GM21576 (cell line): ENCODE measurements around the gene FAN1.

Experiments used
- ATAC-seq: cut with Tn5 transposase; IDR thresholded peaks from one replicate; pipeline ENCODE4 v1.9.1; 2021; ENCODE audit warnings: mild to moderate bottlenecking, moderate library complexity; ENCODE audit not compliant: unreplicated experiment

FAN1 gene

DNA sequence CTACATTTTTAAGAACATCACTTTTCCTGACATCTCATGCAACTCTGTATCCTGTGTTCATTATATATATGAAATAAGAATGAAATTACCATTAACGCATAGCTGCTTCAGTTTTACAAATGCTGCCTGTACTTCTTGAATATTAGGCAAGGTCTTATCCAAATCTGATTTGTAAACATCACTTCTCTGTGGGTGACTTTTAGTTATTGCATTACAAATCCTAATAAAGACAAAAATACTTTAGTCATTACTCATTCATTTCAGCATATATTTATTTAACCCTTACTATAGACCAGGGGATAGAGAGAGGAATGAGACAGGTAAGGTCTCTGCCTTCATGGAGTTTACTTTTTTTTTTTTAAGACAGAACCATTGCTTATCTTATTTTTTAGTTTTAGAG lies 51.0 kb downstream of the FAN1 start:
- ATAC-seq, result no peak

DNA sequence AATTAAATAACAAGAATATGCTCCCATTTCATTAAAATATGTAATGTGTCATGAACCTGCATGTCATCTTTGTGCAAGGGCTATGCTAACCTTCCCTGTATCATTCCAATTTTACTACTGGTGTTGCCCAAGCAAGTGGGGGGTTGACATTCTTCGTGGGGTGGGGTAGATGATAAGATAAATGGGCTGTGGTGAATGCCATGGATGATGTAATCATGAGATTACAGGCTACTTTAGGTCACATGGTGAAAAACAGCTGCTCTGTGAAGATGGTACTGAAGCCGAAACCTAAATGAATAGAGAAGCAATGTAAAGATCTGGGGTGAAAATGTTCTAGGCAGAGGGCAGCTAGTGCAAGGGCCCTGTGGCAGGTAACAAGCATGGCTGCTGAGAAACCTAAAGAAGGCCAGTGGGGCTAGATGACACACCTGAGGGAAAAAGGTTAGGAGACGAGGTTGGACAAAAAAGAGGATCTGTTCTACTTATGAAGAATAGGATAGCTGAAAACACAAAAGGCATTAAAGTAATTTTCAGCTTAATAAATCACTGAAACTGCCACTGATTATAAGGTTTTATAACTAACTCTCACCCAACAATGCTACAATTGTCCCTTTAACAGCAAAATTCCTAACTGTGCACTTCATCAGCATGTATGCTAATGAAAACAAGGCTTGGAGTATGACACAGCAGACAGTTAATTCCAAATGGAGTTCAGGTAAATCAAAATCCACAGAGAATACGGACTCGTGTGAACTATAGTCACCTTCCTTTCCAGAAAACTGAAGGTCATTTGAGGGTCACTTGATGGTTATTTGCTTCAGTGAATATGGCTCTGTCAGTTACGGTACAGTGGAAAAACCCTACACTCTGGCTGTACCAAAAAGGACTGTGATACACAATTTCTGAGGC lies 52.8 kb downstream of the FAN1 start:
- no peak for ATAC-seq

DNA sequence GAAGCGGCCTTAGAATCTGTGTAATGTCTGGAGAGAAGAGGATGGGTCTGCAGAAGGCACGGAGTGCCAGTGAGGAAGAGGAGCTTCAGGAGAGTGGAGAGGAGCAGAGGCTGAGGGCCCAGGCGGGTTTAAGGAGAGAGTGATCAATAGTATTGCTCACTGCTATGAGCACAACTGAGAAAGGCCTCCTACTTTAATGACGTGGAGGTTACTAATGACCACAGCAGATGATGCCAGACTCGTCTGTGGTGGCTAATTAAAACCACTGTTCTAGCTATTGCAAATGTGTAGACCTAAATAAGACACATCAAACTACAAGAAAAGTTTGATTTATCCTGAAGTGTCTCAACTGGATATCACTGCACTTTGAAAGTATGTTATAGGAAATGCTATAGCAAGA lies 54.5 kb downstream of the FAN1 start:
- ATAC-seq, result no peak

DNA sequence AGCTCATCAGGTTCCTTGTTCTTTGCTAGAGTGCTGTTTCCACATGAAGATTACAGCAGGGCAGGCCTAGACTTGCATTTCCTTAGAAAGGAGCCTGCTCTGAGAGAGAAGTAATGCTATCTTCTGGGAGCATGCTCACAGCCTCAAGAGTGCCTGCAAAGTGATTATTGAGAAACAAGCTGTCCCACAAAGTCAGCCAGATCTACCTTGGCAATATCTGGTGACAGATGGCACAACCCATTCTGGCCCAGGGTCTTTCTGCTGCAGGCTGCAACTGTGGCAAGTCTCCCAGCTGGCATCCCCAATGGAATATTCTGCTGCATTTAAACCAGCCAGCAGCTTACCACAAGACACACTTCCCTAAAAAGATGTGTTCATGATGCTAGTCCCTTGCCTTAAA lies 58.4 kb downstream of the FAN1 start:
- ATAC-seq, result no peak

DNA sequence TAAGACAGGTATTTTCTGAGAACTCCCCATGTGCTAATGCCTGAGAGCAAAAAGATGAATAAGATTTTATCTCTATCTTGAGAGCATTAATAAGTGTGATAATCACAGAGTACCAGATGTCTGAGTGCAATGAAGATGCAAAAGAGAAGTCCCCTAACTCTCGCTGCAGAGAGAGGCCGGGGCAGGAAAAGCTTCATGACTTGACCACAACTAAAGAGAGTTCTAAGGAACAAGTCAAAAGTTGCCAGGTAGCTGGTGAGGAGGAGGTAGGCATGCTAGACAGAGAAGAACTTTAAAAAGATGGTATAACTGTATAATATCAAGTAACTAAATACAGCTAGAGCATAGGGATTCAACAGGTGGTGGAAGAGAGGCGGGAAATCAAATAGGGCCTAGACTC lies 58.9 kb downstream of the FAN1 start:
- no peak for ATAC-seq

DNA sequence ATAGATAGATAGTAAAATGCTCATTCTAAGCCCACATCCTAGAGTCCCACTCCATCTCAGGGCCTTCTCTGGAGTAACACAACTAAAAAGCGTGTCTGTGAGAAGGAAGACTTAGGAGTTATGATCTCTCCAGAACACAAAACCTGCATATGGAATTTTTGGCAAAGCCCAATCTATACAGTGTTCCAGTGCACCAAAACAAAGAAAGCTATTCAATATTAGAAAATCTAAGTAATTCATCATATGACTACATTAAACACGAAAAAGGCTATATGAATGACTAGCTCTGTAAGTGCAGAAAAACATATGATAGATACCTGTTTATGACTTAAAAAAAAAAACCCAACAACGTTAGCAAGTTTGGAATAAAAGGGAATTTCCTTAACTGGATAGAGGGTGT lies 60.0 kb downstream of the FAN1 start:
- ATAC-seq, result no peak

DNA sequence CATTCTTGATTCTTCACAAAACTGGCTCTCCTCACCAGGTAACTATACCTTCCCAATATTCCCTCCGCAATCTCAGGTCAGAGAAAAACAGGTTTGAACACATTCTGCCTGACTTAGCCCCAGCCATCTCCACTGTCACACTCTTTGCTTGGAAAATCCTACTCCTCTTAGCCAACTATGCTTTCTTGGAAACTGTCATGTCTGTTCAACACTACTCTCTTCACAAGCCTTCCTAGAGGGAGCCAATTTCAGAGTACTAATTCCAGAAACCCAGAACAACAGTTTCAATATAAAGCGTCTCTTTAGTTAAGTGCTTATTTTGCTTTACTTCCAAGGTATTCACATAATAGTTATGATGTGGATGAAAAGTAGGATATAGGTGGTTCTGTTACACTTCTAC lies 66.0 kb downstream of the FAN1 start:
- no peak for ATAC-seq

DNA sequence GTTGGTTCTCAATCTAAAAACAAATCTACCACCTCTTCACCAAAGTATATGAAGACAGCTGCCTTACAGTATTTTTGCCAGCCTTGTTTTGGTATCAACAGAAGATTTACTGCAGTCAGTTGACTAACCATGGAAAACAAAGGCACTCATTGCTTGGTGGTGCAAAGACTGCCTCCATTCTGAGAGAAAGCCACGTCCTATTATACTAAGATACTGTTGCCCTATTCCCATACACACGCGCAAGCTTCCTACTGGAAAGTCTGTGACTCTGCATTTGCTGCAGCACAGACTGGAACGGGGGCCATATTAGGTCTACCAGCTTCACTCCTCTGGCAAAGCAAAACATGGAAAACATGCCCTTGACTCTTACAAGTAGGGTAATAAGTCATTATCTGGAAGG lies 69.7 kb downstream of the FAN1 start:
- no peak for ATAC-seq

DNA sequence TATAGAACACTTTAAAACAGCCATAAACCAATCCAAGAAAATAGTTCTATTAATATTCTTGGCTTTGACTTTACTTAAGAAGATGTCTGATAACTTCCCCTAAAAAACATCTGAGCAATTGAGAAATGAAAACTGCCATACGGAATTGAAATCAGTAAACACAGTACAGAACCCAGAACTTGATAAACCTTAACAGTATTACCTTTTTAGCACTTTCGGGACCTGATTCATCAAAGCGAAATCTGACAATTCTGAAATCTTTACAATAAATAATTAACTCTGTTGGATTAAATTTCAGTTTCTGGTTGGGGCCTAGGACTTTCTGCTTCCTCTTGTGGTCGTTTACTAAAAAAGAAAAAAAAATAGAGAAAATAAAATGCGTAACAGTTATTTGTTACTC lies 70.4 kb downstream of the FAN1 start:
- no peak for ATAC-seq

DNA sequence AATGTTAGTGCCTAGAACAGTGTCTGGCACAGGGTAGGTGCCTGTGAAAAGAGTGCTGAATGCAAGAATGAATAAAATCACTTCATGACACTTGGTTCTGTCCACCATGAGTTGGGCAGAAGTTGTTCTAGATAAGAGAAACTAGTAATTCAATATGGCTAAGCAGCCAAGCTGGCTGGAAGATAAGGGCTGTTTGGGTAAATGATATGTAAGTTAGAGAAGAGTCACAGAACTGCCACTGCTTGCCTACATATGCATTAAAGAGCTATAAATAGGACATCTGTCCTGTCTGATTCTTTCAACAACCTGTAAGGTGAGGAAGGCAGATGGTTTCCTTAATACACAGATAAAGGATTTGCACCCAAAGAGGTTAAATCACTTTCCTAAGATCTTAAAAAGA lies 74.6 kb downstream of the FAN1 start:
- no peak for ATAC-seq

DNA sequence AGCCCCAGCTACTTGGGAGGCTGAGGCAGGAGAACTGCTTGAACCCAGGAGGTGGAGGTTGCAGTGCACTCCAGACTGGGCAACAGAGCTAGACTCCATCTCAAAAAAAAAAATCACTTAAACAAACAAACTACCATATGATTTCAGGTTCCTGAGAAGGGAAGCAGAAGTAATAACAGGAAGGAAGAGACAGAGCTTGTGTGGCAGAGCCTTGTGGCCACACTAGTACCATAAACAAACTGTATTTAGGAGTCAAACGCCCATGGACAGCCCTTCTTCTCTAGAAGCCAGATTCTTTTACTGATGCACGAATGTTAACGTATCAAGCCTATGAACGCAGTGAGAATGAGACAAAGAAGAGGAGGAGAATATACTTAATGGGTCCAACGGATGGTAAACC lies 75.7 kb downstream of the FAN1 start:
- ATAC-seq, result no peak

DNA sequence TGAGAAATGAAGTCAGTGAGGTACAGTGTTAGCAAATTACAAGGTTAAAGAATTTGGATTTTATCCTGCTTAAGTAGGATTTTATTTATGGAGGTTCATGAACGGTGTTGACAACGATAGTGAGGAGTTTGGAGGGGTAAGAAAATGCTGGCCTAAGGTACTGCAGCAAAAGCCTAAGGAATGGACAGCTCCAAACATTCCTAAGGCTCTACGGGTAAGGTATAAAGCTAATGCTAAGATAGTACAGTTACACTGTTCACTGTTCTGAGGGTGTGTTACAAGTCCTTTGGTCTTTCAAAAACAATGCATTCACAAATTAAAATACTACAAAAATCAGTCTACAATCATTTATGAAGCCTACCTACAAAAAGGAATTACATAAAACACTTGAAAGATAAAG lies 80.4 kb downstream of the FAN1 start:
- ATAC-seq, result no peak

DNA sequence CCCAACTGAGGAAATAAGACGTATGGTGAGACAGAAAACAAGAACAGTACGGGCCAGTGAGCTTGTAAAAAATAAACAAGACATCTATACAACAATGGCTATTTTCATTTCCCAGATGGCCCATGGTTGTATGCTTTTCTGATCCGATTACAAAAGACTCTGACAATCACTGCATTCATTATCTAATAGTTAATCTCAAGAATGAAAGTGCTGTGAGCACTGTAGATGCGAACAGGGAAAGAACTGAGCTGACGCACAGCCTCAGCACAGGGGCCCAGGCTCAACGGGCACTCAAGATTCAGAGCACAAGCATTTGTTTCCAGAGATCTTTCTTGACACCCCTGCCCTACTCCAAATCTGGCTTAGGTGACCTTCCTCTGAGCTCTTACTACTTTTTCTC lies 80.8 kb downstream of the FAN1 start:
- no peak for ATAC-seq

DNA sequence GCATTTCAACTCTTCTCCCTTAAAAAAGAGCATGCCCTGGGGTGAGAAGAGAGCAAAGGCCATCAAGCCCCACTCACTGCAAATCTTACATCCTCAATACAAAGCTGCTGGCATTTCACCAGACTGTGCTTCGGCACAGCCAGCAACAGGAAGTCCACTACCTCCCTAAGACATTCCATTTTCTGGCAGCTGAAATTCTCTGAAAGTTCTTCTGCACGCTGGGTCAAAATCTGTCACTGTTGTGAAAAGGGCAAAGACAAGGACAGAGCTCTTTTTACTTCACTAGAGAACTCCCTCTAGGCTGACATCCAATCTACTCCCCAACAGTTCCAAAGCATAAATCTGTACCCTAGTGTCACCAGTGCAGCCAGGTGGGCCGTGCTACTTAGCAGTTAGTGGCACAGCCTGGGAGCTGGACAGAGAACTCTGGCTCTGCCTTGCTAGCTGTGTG lies 81.4 kb downstream of the FAN1 start:
- no peak for ATAC-seq

DNA sequence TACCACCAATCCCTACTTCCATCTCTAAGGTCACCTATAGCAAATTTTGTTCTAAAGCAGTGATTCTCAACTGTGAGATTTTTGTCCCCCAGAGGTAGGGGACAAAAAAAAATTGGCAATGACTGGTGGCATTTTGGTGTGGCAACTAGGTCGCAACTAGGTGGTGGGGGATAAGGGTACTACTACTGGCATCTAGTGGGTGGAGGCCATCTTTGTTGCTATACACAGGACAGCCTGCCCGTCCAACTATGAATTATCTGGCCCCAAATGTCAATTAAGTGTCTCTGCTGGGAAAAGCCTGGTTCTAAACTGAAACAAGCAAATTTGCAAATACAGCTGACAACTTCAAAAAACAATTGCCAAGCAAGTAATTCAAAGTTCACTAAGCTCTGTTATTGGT lies 86.3 kb downstream of the FAN1 start:
- no peak for ATAC-seq

DNA sequence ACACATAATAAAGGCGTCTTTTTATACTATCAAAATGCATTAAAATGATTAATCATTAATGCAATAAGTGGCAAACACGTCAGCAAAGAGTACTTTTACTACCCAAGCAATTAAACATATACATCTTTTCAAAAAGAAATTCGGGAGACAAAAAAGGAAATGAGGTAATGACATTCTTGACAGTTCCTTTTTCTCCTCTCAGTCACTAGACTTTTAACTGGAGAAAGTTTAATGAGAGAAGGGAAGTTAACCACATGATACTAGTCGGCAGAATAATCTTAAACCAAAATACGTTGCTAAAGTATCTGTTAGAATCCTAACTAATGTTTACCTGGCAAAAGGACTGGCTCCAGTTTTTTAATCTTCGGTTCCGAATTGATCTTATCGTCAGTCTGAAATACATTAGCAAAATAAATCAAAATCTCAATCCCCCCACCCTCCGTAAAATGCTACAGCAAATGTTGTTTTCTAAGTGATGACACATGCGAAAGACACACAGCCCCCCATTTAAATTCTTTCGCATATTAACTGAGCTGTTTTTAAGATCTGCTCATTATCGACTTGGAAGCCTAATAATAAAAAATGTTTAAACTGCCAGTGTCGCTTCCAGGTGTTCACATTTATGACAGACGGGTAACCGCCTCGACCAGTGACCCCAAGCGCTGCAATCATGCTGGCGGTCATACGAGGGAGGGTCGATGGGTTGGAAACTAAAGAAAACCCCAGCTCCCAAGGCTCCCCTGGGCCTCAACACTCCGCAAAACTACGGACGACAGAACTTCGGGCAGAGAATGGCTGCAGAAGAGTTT lies 86.9 kb downstream of the FAN1 start:
- peak; percentile 9 for ATAC-seq

DNA sequence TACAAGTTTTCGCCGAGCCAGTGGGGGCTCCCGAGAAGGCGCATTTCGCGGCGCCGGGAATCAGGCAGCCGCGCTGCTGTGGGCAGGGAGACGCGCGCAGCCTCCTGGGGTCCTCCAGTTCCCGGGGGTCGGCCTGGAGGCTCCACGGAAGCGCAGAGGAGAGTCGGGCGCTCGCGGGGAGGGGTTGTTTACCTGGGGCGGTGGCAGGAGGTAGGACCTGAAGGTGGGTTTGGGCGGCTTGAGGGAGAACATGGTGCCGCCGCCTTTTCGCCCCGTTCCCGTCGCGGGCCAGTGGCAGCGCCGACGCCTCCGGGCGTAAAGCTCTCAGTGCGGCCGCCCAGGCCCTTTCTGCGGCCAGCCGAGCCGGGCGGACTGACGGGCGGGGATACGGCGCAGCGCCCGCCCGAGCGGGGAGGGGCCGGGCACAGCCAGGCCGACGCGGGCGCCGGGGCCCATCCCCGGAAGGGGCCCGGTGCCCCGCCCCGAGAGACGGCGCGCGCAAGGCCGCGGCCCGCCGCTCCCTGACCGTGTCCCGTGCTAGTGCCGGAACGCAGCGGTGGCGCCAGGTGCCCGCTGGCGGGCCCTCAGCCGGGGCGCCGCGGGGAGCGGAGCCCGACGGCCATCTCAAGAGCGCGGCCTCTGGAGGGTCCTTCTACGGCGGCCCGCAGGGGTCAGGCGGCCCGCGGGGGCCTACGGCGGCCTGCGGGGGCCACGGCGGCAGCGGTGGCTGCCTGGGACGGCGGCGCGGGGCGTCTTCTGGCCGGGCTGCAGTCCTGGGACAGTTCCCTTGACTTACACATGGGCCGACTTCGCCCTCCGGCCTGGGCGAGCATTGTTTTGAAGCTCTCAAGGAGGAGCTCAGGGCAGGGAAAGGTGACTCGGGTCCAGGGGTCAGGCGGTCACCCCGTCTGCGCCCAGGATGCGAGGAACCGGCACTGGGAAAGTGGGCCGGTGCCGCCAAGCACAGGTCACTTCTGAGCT lies 87.8 kb downstream of the FAN1 start, which contains the start of gene MTMR10:
Gene MTMR10, minus strand, starts transcription at position 374 of the 981 bp plus-strand sequence. Its CDS starts 122 bp downstream, at position 252.
- ATAC-seq, result peak; percentile 81

DNA sequence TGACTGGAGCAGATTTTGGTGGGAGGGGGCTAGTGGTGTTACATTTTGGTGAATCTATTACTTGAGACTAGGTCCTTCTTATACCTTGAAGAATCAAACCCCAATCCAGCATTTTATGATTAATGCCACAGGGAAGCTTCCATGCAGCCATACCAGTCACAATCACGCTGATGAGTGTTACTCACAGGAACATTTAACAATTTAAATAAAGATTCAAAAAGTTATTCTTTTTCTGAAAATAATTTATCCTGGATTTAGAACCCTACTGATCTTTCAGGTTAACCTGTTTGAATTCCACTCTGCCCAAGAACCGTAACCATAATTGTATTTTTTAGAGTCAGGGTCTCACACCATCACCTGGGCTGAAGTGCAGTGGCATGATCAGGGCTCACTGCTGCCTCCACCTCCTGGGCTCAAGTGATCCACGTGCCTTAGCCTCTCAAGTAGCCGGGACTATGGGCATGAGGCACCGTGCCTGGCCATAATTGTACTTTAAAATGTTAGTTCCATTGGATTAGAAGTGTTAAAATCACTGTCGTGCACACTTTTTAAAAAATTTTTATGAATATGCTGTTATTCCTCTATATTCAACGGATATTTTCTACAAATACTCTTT lies 88.6 kb downstream of the FAN1 start:
- ATAC-seq, result no peak
